Stomach (tissue), 9 donors: ENCODE results near the gene PDP2. TPM values are rescaled to one million over a fixed set of nuclear protein-coding genes. Genes with fewer than 3 reads are reported as not detected.

Experiments
- DNase-seq, 2 donors: peaks; one replicate each; pipeline versions ENCODE4 v3.0.0 to v3.0.0-alpha.2; 2013 to 2019
- H3K27ac ChIP-seq, 5 donors: fragments of 200-600 bp in 4 of 5; sonication (generic) in 4 of 5; one replicate each; pipeline ENCODE4 v1.5.1; 2013 to 2019; ENCODE audit warnings: mild to moderate bottlenecking in 1 of 5, moderate library complexity in 1 of 5
- H3K27me3 ChIP-seq, 3 donors: fragments of 200-600 bp; sonication (generic); one replicate each; pipeline ENCODE4 v1.5.1; 2017 to 2019; ENCODE audit warnings: mixed run types in 1 of 3
- H3K36me3 ChIP-seq, 4 donors: fragments of 200-600 bp; sonication (generic); 1 replicate in 3 of 4; 2 replicates in 1 of 4; pipeline ENCODE4 v1.5.1; 2016 to 2019
- H3K4me1 ChIP-seq, 4 donors: fragments of 200-600 bp; sonication (generic); one replicate each; pipeline ENCODE4 v1.5.1; 2016 to 2019
- H3K4me3 ChIP-seq, 4 donors: fragments of 200-600 bp; sonication (generic) in 3 of 4; one replicate each; pipeline ENCODE4 v1.5.1; 2016 to 2019; ENCODE audit warnings: mild to moderate bottlenecking in 1 of 4
- H3K9me3 ChIP-seq, 4 donors: fragments of 200-600 bp; sonication (generic); one replicate each; pipeline ENCODE4 v1.5.1; 2016 to 2019
- CTCF ChIP-seq, 7 experiments: fragments of 450-650 bp in 4 of 7; fragments of 200-600 bp in 3 of 7; sonication (generic) in 3 of 7; IDR thresholded peaks; one replicate each; pipeline ENCODE4 v1.5.1; 2016 to 2019; ENCODE audit warnings: antibody characterized with exemption in 7 of 7, control low read depth in 2 of 7, mild to moderate bottlenecking in 1 of 7
- EP300 ChIP-seq: sonication (generic); formaldehyde crosslinking; IDR thresholded peaks from one replicate; pipeline ENCODE4 v1.6.1; 2017; ENCODE audit warnings: antibody characterized with exemption
- POLR2A ChIP-seq, 4 donors: fragments of 450-650 bp; IDR thresholded peaks; one replicate each; pipeline ENCODE4 v1.6.1; 2016; ENCODE audit warnings: antibody characterized with exemption in 4 of 4, control low read depth in 2 of 4, mild to moderate bottlenecking in 1 of 4, moderate library complexity in 1 of 4
- POLR2AphosphoS5 ChIP-seq, 3 donors: sonication (generic); formaldehyde crosslinking; IDR thresholded peaks; one replicate each; pipeline ENCODE4 v1.6.1; 2016; ENCODE audit warnings: antibody characterized with exemption in 3 of 3
- WGBS, 5 donors: extraction: QIAGEN DNeasy Blood & Tissue Kit in 3 of 5; methylation state at CpG; one replicate each; pipeline versions ENCODE4 v1.1.5 to v1.1.7; 2013 to 2018; 5-methylcytosine and 5-hydroxymethylcytosine counted together
- intact Hi-C: fragments of 100-400 bp; cut with DNase I; formaldehyde crosslinking; loops from one replicate; pipeline ENCODE4 v1.15.1; 2023; ENCODE audit warnings: low total_unique reads
- polyA plus RNA-seq, 3 donors: library from polyadenylated mRNA; stranded (reverse); fragments of 200-250 nt; gene quantifications; one replicate each; pipeline ENCODE4 v1.2.3, GENCODE V29; 2013
- total RNA-seq, 5 donors: library from RNA; depleted of rRNA; stranded (reverse); fragments of >200 nt; gene quantifications; one replicate each; pipeline versions ENCODE4 v1.1.0 to v1.2.3, GENCODE V29; 2014 to 2016
- donor health status: healthy with polysubstance abuse.
- donor health status: Bipolar disorder and iron deficiency.
- donor health status: healthy.

Gene PDP2
- total and polyA plus RNA-seq, 8 donors, result 1.6 to 96.9 (median 5.0) TPM

DNA sequence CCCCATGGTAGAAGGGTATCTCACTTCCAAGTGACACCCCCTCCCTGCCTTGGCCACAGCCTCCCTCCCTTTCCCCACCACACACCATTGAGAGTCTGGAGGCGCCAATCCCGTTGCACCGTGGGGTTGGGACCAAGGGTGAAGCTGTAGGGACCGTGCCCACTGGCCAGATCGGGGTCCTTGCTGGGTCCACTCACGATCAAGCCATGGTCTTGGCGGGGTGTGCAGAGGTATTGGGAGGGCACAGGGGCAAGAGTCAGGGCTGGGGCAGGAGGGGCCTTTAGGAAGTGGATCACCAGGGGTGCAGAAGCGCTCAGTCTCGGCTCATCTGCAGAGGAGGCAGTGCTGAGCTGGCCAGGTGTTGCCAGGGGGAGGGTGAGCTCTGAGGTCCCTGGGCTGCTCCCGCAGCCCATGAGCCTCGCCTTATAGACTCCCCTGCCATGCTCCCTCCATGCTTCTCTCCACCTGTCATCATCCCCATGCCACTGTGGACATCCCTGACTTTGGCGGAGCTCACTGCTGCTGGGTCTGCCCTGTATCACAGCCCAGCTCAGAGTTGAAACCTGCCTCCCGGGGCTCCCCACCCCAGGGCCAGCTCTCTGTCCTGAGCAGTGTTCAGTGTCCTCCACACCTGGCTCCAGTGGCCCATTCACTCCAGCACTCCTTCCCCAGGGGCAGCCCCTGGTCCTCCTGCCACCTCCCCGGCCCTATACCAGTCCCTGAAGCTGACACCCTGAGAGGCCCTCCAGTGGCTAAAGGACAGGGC is 30.0 kb downstream of the PDP2 start:
- peaks cover 5 to 12% (median 7%) of the 10 kb centered on the region in 4 donors for H3K4me1 ChIP-seq
- no peak for DNase-seq
- no peak overlapping the region for H3K4me3 ChIP-seq
- H3K27ac ChIP-seq, result no peak overlapping the region
- intact Hi-C loops, result no loop called here
- H3K36me3 ChIP-seq, result no peaks in the 10 kb centered on the region
- TF ChIP-seq POLR2AphosphoS5 (IDR thresholded peaks at IDR 0.05) (no peak), POLR2A (IDR thresholded peaks at IDR 0.05) (no peak), EP300 (no peak), CTCF (IDR thresholded peaks at IDR 0.05) (no peak)
- no peaks in the 10 kb centered on the region for H3K27me3 ChIP-seq
- 81 to 91% (median 83%) methylated on average over 7 to 14 of the region's 14 CpGs for WGBS, 5 donors
- H3K9me3 ChIP-seq, result no peaks in the 10 kb centered on the region

- intact Hi-C loops, result no loop called here
- peaks cover 0 to 5% (median under 1%) of the 10 kb centered on the region in 4 donors for H3K4me1 ChIP-seq
- no peak for TF ChIP-seq CTCF (IDR thresholded peaks at IDR 0.05)
- no peak for TF ChIP-seq POLR2AphosphoS5 (IDR thresholded peaks at IDR 0.05)
- H3K4me3 ChIP-seq, result no peak overlapping the region
- no peaks in the 10 kb centered on the region for H3K36me3 ChIP-seq
- WGBS, 5 donors, result 63 to 70% (median 68%) methylated on average over 5 of the region's 5 CpGs; no CpG with 5 or more reads in 1 of the 5 donors
- DNase-seq, result no peak
- no peak overlapping the region for H3K27ac ChIP-seq
- H3K9me3 ChIP-seq, result no peaks in the 10 kb centered on the region
- no peaks in the 10 kb centered on the region for H3K27me3 ChIP-seq
Measured at GRCh38 chr16:66911112-66911511, 30.8 kb downstream of the PDP2 start.

DNA sequence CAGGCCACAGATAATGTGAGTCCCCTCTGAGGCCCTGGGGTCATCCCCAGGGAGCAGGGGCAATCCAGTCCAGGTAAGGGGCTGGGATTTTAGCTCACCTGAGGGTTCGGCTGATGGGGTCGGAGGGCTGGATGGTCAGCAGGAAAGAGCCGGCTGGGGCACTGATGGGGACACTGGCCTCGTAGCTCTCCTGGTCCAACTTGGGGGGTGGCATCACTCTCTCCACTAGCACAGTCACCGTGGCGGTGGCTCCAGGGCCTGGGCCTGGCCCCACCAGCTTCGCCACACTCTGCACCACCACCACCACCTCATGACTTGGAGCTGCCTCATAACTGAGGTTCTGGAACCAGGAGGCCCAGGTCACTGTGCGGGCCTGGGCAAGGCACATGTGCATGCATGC is 31.5 kb downstream of the PDP2 start:
- DNase-seq, result no peak
- Histone ChIP-seq H3K27ac (no peak overlapping the region), H3K4me3 (no peak overlapping the region), H3K36me3 (no peaks in the 10 kb centered on the region), H3K4me1 (no peaks in the 10 kb centered on the region), H3K9me3 (no peaks in the 10 kb centered on the region), H3K27me3 (no peaks in the 10 kb centered on the region)
- WGBS, 5 donors, result 91 to 100% (median 94%) methylated on average over 4 to 8 of the region's 8 CpGs
- intact Hi-C loops, result no loop called here
- TF ChIP-seq CTCF (IDR thresholded peaks at IDR 0.05) (no peak), POLR2AphosphoS5 (IDR thresholded peaks at IDR 0.05) (no peak), POLR2A (IDR thresholded peaks at IDR 0.05) (no peak)

DNA sequence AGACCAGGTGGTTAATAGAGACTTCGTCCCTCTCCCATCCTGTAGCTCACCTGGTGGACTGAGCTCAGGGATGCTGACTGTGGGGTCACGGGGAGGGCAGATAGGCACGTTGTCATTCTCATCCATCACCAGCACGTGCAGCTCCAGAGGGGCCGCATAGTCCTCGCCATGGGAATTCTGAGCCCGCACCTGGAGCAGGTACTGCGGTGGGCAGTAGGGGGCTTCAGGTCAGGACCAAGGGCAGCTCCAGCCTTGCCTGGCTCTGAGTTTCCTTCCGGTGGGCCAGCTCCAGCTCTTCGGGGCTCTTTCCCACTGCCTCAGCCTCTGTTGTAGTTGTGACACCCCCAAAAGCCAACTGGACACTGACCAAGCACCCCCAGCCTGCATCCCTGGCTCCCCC is 32.8 kb downstream of the PDP2 start:
- TF ChIP-seq POLR2AphosphoS5 (IDR thresholded peaks at IDR 0.05), result no peak
- no peak for TF ChIP-seq EP300
- TF ChIP-seq CTCF (IDR thresholded peaks at IDR 0.05), result no peak
- no peak for TF ChIP-seq POLR2A (IDR thresholded peaks at IDR 0.05)
- Histone ChIP-seq H3K27me3 (no peaks in the 10 kb centered on the region), H3K4me1 (no peaks in the 10 kb centered on the region), H3K36me3 (no peaks in the 10 kb centered on the region), H3K4me3 (no peak overlapping the region), H3K9me3 (no peaks in the 10 kb centered on the region), H3K27ac (no peak overlapping the region)
- no peak for DNase-seq
- intact Hi-C loops, result no loop called here
- WGBS, 5 donors, result 56 to 66% (median 62%) methylated on average over 4 to 10 of the region's 10 CpGs
